IPS-20b (cell line): ENCODE measurements around the gene PIAS2.

Experiments
- H3K27ac ChIP-seq: one replicate; pipeline ENCODE4 v1.5.1; 2013; ENCODE audit warnings: low read length
- H3K27me3 ChIP-seq: 2 replicates; pipeline ENCODE4 v1.6.1; 2013; ENCODE audit warnings: mild to moderate bottlenecking, low read length, inconsistent platforms; ENCODE audit not compliant: insufficient read depth
- H3K36me3 ChIP-seq: 2 replicates; pipeline ENCODE4 v1.6.1; 2013; ENCODE audit warnings: low read depth, mild to moderate bottlenecking, inconsistent platforms, low read length, moderate library complexity; ENCODE audit not compliant: insufficient read depth
- H3K4me1 ChIP-seq: 2 replicates; pipeline ENCODE4 v1.6.1; 2013; ENCODE audit warnings: mild to moderate bottlenecking, control low read depth, inconsistent platforms, low read length, moderate library complexity; ENCODE audit not compliant: insufficient read depth
- H3K4me3 ChIP-seq: 2 replicates; pipeline ENCODE4 v1.5.1; 2013; ENCODE audit warnings: mild to moderate bottlenecking, low read length, inconsistent platforms
- H3K9ac ChIP-seq: 2 replicates; pipeline ENCODE4 v1.6.1; 2013; ENCODE audit warnings: low read depth, mild to moderate bottlenecking, inconsistent platforms, low read length, moderate library complexity
- H3K9me3 ChIP-seq: 2 replicates; pipeline ENCODE4 v1.6.1; 2013; ENCODE audit warnings: mild to moderate bottlenecking, low read depth, low read length, inconsistent platforms; ENCODE audit not compliant: insufficient read depth

PIAS2 gene

GRCh38 chr18:46894124-46894523, 23.2 kb downstream of the PIAS2 start:
- no peak overlapping the region for H3K9ac ChIP-seq
- no peak overlapping the region for H3K27ac ChIP-seq
- peaks cover 6% of the 10 kb centered on the region; the same call in 1 of the 2 replicates for H3K4me1 ChIP-seq
- peaks cover 18% of the 10 kb centered on the region for H3K9me3 ChIP-seq
- peaks cover 20% of the 10 kb centered on the region for H3K36me3 ChIP-seq
- H3K27me3 ChIP-seq = no peaks in the 10 kb centered on the region
- no peak overlapping the region for H3K4me3 ChIP-seq

DNA sequence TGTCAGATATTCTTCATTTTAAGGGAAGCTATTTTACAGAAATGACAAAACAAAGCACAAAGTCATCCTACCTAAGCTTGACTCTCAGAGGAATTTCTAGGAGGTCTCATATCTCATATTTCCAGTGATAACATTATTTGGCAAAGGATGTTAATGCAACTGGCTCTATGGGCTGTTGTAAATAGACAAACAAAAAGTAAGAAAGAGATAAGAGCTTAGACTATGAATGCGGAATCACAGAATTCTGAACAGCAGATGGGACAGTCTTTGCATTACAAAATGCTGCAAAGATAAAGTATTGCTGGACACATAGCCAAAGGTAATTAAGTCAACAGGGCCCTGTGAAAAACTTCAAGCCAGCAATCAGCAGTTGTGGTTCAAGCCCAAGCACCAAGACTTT, 23.9 kb downstream of the PIAS2 start:
- Histone ChIP-seq H3K4me1 (peaks cover 3% of the 10 kb centered on the region; the same call in 1 of the 2 replicates), H3K27me3 (no peaks in the 10 kb centered on the region), H3K4me3 (no peak overlapping the region), H3K27ac (no peak overlapping the region), H3K36me3 (peaks cover 27% of the 10 kb centered on the region), H3K9me3 (peaks cover 26% of the 10 kb centered on the region), H3K9ac (no peak overlapping the region)

GRCh38 chr18:46892842-46893241, 24.5 kb downstream of the PIAS2 start:
- peaks cover 32% of the 10 kb centered on the region for H3K36me3 ChIP-seq
- no peaks in the 10 kb centered on the region for H3K27me3 ChIP-seq
- peaks cover 3% of the 10 kb centered on the region; the same call in 1 of the 2 replicates for H3K4me1 ChIP-seq
- H3K9me3 ChIP-seq = peaks cover 31% of the 10 kb centered on the region
- H3K27ac ChIP-seq = no peak overlapping the region
- H3K9ac ChIP-seq = no peak overlapping the region
- no peak overlapping the region for H3K4me3 ChIP-seq

DNA sequence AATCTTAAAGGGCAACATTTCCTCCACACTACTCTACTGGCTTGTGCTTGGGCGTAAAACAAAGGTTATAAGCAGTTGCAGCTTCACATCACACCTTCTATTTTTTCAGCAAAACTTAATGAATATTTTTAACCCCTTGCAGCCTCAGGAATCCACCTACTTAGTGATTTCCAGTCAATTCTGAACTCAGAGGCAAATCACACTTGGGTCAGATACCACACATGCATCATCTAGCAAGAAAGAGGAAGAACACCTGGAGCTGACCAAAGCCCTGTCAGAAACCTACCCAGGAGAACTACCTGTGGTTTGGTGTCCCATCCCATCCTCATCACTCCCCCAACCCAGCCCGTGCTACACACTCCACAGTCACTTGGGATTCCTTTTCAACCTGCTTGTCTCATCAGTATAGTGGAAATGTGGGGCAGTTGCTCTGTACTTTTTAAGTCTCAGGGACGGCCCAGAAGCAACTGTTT, 25.5 kb downstream of the PIAS2 start:
- H3K9me3 ChIP-seq = peaks cover 34% of the 10 kb centered on the region
- peaks cover 36% of the 10 kb centered on the region for H3K36me3 ChIP-seq
- no peak overlapping the region for H3K9ac ChIP-seq
- no peaks in the 10 kb centered on the region for H3K27me3 ChIP-seq
- H3K4me3 ChIP-seq = no peak overlapping the region
- H3K4me1 ChIP-seq = peaks cover 3% of the 10 kb centered on the region; the same call in 1 of the 2 replicates
- no peak overlapping the region for H3K27ac ChIP-seq

- H3K36me3 ChIP-seq = peaks cover 36% of the 10 kb centered on the region
- peaks cover 34% of the 10 kb centered on the region for H3K9me3 ChIP-seq
- H3K4me1 ChIP-seq = no peaks in the 10 kb centered on the region
- H3K9ac ChIP-seq = no peak overlapping the region
- H3K27me3 ChIP-seq = no peaks in the 10 kb centered on the region
- no peak overlapping the region for H3K27ac ChIP-seq
- H3K4me3 ChIP-seq = no peak overlapping the region
Observed at GRCh38 chr18:46888965-46889364, 28.3 kb downstream of the PIAS2 start.

DNA sequence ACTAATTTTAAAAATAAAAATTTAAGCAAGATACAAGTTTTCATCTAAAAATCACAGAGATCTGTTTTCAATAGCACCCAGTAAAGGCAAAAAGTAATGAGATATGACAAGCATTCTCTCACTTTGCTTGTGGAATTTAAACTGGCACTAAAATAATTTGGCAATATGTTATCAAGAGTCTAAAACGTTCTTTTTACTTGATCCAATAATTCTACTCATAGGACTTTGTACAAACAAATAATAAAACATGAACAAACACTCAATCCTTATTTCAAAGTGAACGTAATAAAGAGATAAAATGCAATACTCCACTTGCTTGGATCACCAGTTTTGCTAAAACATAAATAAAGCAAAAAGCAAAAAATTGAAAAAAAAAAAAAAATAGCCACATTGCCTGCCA, 30.4 kb downstream of the PIAS2 start:
- peaks cover 36% of the 10 kb centered on the region for H3K36me3 ChIP-seq
- no peak overlapping the region for H3K9ac ChIP-seq
- no peaks in the 10 kb centered on the region for H3K27me3 ChIP-seq
- no peaks in the 10 kb centered on the region for H3K4me1 ChIP-seq
- no peak overlapping the region for H3K4me3 ChIP-seq
- H3K9me3 ChIP-seq = peaks cover 34% of the 10 kb centered on the region
- H3K27ac ChIP-seq = no peak overlapping the region

GRCh38 chr18:46883180-46883579, 34.1 kb downstream of the PIAS2 start:
- no peak overlapping the region for H3K9ac ChIP-seq
- no peak overlapping the region for H3K4me3 ChIP-seq
- peaks cover 29% of the 10 kb centered on the region for H3K36me3 ChIP-seq

DNA sequence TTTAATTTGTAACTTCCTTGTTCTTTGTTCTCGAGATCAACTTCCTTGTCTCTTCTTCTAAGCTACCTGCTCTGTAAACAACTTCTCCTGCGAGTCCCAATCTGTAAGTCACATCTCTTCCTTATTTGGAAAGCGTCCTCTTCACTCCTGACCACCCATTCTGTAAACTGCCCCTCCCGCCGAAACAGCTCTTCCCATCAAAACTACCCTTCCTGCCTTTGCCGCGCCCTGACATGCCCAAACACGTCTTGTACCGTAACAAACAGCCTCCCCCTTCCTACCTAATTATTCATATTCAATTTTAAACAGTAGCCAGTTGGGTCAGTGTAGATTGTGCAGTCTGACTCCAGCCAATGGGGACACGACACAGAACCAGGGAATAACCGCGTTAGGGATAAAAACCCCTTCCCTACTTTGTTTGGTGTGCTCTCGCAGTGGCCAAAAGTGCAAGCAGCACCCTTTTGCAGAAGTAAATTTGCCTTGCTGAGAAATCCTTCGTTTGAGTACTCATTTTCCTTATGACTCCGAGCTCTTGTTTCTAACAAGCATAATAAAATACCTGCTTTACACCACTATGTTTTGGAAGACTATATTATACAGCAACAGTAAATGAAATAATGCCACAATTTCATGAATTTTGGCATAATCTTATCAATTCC, 39.8 kb downstream of the PIAS2 start:
- no peak overlapping the region for H3K9ac ChIP-seq
- H3K4me3 ChIP-seq = no peak overlapping the region
- H3K27me3 ChIP-seq = no peaks in the 10 kb centered on the region
- H3K27ac ChIP-seq = no peak overlapping the region
- H3K36me3 ChIP-seq = peaks cover 47% of the 10 kb centered on the region
- H3K9me3 ChIP-seq = peaks cover 35% of the 10 kb centered on the region
- H3K4me1 ChIP-seq = no peaks in the 10 kb centered on the region

More at GRCh38 chr18:46883180-46883579, 34.1 kb downstream of the PIAS2 start:
- H3K4me1 ChIP-seq = no peaks in the 10 kb centered on the region
- peaks cover 28% of the 10 kb centered on the region for H3K9me3 ChIP-seq
- no peaks in the 10 kb centered on the region for H3K27me3 ChIP-seq
- H3K27ac ChIP-seq = no peak overlapping the region

- H3K9ac ChIP-seq = no peak overlapping the region
- no peak overlapping the region for H3K27ac ChIP-seq
- peaks cover 19% of the 10 kb centered on the region for H3K9me3 ChIP-seq
- H3K4me1 ChIP-seq = peaks cover 16% of the 10 kb centered on the region
- no peak overlapping the region for H3K4me3 ChIP-seq
- H3K36me3 ChIP-seq = peaks cover 23% of the 10 kb centered on the region
- H3K27me3 ChIP-seq = no peaks in the 10 kb centered on the region
Observed at GRCh38 chr18:46868169-46868921, 49.0 kb downstream of the PIAS2 start.

- H3K4me3 ChIP-seq = peak overlapping the region; percentile 20; the same call in 1 of the 2 replicates
- H3K9me3 ChIP-seq = peaks cover 19% of the 10 kb centered on the region
- H3K27ac ChIP-seq = no peak overlapping the region
- peaks cover 16% of the 10 kb centered on the region for H3K4me1 ChIP-seq
- H3K9ac ChIP-seq = no peak overlapping the region
- peaks cover 21% of the 10 kb centered on the region for H3K36me3 ChIP-seq
- no peaks in the 10 kb centered on the region for H3K27me3 ChIP-seq
Observed at GRCh38 chr18:46867367-46868143, 49.8 kb downstream of the PIAS2 start.

- H3K9ac ChIP-seq = no peak overlapping the region; the same call in 1 of the 2 replicates
- no peak overlapping the region for H3K4me3 ChIP-seq
- H3K9me3 ChIP-seq = peaks cover 19% of the 10 kb centered on the region
- peaks cover 16% of the 10 kb centered on the region for H3K4me1 ChIP-seq
- H3K36me3 ChIP-seq = peaks cover 19% of the 10 kb centered on the region
- no peak overlapping the region for H3K27ac ChIP-seq
- no peaks in the 10 kb centered on the region for H3K27me3 ChIP-seq
Observed at GRCh38 chr18:46866523-46866922, 50.8 kb downstream of the PIAS2 start.
